Osteoblast (primary cell): Measurements from ENCODE around the gene CLIC2. TPM values are rescaled to one million over a fixed set of nuclear protein-coding genes. Genes with fewer than 3 reads are reported as not detected.

Experiments
- DNase-seq: peaks from one replicate; pipeline ENCODE4 v3.0.0; 2011; ENCODE audit warnings: low spot score, mixed read lengths; ENCODE audit not compliant: insufficient read length; ENCODE audit errors: missing footprints
- H2AFZ ChIP-seq: 2 replicates; pipeline ENCODE4 v1.6.0; 2011; ENCODE audit warnings: mild to moderate bottlenecking, low read length
- H3K27ac ChIP-seq: 2 replicates; pipeline ENCODE4 v1.5.1; 2011; ENCODE audit warnings: mild to moderate bottlenecking, low read depth, low read length, moderate library complexity
- H3K27me3 ChIP-seq: 2 replicates; pipeline ENCODE4 v1.6.0; 2012; ENCODE audit warnings: mild to moderate bottlenecking, control low read depth, inconsistent platforms, low read length, moderate library complexity; ENCODE audit not compliant: insufficient read depth
- H3K36me3 ChIP-seq: 2 replicates; pipeline ENCODE4 v1.5.1; 2011; ENCODE audit warnings: mild to moderate bottlenecking, low read length, control low read depth, moderate library complexity; ENCODE audit not compliant: insufficient read depth
- H3K4me1 ChIP-seq: 2 replicates; pipeline ENCODE4 v1.5.1; 2011; ENCODE audit warnings: mild to moderate bottlenecking, low read length, control low read depth, moderate library complexity; ENCODE audit not compliant: insufficient read depth
- H3K4me2 ChIP-seq: 2 replicates; pipeline ENCODE4 v1.6.0; 2011; ENCODE audit warnings: mild to moderate bottlenecking, low read length; ENCODE audit not compliant: insufficient read depth
- H3K4me3 ChIP-seq: fragments of 200-600 bp; sonication (generic); 3 replicates; pipeline ENCODE4 v1.5.1; 2012; ENCODE audit warnings: mild to moderate bottlenecking, low read length, inconsistent platforms; ENCODE audit not compliant: insufficient read depth
- H3K79me2 ChIP-seq: 2 replicates; pipeline ENCODE4 v1.6.0; 2012; ENCODE audit warnings: mild to moderate bottlenecking, low read length, control low read depth, inconsistent platforms; ENCODE audit not compliant: insufficient read depth
- H3K9me3 ChIP-seq: 2 replicates; pipeline ENCODE4 v1.5.1; 2011; ENCODE audit warnings: low read depth, low read length, control low read depth
- H4K20me1 ChIP-seq: 2 replicates; pipeline ENCODE4 v1.6.0; 2012; ENCODE audit warnings: mild to moderate bottlenecking, low read length, control low read depth; ENCODE audit not compliant: insufficient read depth
- total RNA-seq: library from RNA; depleted of rRNA; stranded (reverse); fragments of >200 nt; gene quantifications from 2 replicates; pipeline ENCODE4 v1.2.3, GENCODE V29; 2012
- TF ChIP-seq, protein P1 (sequence below): IDR thresholded peaks from 2 replicates; pipeline ENCODE4 v1.5.1; 2011; ENCODE audit warnings: mild to moderate bottlenecking, low read depth, low read length, moderate library complexity; ENCODE audit errors: extremely low read depth

CLIC2 gene
- total RNA-seq, 1 donor, result 1.1 TPM

DNA sequence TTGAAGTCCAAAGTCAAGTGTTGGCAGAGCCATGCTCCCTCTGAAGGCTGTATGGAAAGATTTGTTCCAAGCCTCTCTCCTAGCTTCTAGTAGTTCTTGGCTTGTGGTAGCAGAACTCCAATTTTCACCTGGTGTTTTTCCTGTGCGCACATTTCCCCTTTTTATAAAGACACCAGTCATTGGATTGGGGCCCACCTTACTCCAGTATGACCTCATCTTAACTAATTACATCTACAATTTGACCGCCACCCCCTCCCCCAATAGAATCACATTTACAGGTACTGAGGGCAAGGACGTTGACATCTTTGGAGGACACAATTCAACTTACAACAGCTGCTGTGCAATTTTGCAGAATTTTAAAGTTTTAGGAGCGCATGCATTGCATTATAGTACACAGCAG lies 86.9 kb downstream of the CLIC2 start:
- H3K27me3 ChIP-seq, result no peaks in the 10 kb centered on the region
- no peak overlapping the region for H3K27ac ChIP-seq
- H4K20me1 ChIP-seq, result no peaks in the 10 kb centered on the region
- H3K4me3 ChIP-seq, result no peak overlapping the region
- H3K4me1 ChIP-seq, result no peaks in the 10 kb centered on the region
- no peak for DNase-seq
- TF ChIP-seq, protein P1, sequence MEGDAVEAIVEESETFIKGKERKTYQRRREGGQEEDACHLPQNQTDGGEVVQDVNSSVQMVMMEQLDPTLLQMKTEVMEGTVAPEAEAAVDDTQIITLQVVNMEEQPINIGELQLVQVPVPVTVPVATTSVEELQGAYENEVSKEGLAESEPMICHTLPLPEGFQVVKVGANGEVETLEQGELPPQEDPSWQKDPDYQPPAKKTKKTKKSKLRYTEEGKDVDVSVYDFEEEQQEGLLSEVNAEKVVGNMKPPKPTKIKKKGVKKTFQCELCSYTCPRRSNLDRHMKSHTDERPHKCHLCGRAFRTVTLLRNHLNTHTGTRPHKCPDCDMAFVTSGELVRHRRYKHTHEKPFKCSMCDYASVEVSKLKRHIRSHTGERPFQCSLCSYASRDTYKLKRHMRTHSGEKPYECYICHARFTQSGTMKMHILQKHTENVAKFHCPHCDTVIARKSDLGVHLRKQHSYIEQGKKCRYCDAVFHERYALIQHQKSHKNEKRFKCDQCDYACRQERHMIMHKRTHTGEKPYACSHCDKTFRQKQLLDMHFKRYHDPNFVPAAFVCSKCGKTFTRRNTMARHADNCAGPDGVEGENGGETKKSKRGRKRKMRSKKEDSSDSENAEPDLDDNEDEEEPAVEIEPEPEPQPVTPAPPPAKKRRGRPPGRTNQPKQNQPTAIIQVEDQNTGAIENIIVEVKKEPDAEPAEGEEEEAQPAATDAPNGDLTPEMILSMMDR, result no peak
- H2AFZ ChIP-seq, result no peak overlapping the region
- H3K4me2 ChIP-seq, result no peak overlapping the region
- no peaks in the 10 kb centered on the region for H3K79me2 ChIP-seq
- no peaks in the 10 kb centered on the region for H3K9me3 ChIP-seq
- no peaks in the 10 kb centered on the region for H3K36me3 ChIP-seq

DNA sequence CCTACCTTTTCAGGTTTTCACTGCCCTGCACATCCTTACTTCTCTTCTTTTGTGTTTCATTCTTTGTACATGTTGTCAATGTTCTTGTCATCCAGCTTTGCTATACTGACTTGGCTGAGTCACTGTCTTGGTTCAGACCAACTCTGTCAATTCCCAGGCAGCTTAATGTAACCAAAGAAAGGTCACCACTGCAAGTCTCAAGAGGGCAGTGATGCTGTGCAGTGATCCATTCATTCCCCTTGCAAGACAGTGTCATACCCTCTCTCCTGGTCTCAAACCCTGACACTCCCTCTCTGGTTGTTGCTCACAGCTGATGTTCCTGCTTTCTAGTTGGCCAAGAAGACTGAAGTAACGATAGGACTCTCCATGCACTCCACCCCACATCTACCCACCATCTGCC lies 87.7 kb downstream of the CLIC2 start:
- Histone ChIP-seq H3K4me3 (no peak overlapping the region), H2AFZ (no peak overlapping the region), H4K20me1 (no peaks in the 10 kb centered on the region), H3K79me2 (no peaks in the 10 kb centered on the region), H3K36me3 (no peaks in the 10 kb centered on the region), H3K9me3 (no peaks in the 10 kb centered on the region), H3K27me3 (no peaks in the 10 kb centered on the region), H3K4me1 (no peaks in the 10 kb centered on the region), H3K27ac (no peak overlapping the region), H3K4me2 (no peak overlapping the region)
- TF ChIP-seq, protein P1, result no peak
- DNase-seq, result no peak

DNA sequence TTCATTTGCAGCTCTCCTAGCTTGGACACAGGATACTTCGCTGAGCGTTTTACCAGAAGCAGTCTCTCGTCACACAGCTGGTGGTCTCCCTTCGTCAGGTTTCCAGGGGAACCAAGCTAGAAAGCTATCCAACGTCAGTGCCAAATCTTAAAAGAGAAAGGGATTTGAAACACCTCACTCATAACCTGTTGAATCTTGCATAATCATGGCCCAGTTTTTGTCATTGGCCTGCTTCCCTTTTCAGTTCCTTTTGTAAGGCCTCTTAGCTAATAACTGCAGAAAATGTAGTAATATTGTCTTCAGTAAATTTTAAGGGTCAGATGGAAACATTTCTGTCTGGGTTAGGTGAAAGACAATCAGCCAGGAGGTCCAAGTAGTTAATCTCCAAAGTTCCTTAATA lies 92.1 kb downstream of the CLIC2 start:
- Histone ChIP-seq H4K20me1 (no peaks in the 10 kb centered on the region), H3K4me1 (no peaks in the 10 kb centered on the region), H3K9me3 (no peaks in the 10 kb centered on the region), H3K27me3 (no peaks in the 10 kb centered on the region), H3K36me3 (peaks cover 11% of the 10 kb centered on the region), H3K79me2 (no peaks in the 10 kb centered on the region), H2AFZ (no peak overlapping the region), H3K27ac (no peak overlapping the region), H3K4me3 (no peak overlapping the region), H3K4me2 (no peak overlapping the region)
- no peak for DNase-seq
- TF ChIP-seq, protein P1, result no peak

DNA sequence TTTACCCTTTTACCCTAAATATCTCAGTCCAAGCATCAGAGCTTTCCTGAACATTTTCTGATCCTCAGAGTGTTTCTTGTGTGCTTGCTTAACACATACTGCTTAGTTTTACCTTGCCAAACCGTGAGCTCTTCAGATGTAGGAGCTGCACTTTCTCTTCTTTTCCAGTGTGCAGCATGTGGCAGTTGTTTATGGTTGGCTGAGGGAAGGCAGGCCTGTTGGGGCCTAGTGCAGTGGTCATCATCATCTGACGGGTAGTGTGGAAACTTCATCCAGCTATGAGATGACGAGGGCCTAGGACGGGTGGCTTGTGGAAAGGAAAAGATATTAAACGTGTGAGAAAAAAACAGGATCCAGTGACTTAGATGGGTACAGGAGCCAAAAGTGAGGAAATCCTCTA lies 96.7 kb downstream of the CLIC2 start:
- Histone ChIP-seq H3K9me3 (no peaks in the 10 kb centered on the region), H3K27ac (no peak overlapping the region), H3K27me3 (no peaks in the 10 kb centered on the region), H3K36me3 (peaks cover 18% of the 10 kb centered on the region), H4K20me1 (no peaks in the 10 kb centered on the region), H3K4me1 (no peaks in the 10 kb centered on the region), H3K4me2 (no peak overlapping the region), H3K79me2 (peaks cover 4% of the 10 kb centered on the region), H2AFZ (no peak overlapping the region), H3K4me3 (no peak overlapping the region)
- DNase-seq, result no peak
- TF ChIP-seq, protein P1, result no peak
